Stimulated activated CD8-positive, alpha-beta memory T cell treated with anti-CD3 and anti-CD28 coated beads, Interleukin-4, amount 100 ng/mL, for 24 hours (primary cell): ENCODE measurements around the gene MYH14.
"Not testable (repeated sequence)": the region's sequence is repeated elsewhere in the genome, so short reads cannot be mapped to it uniquely, and the experiment has no call there.

ENCODE experiments used
- DNase-seq: peaks from one replicate; pipeline ENCODE4 v3.0.0-alpha.2; 2020; ENCODE audit warnings: low read depth

Gene MYH14

GRCh38 chr19:50226536-50226935 lies 23.1 kb downstream of the MYH14 start:
- no peak for DNase-seq

GRCh38 chr19:50228153-50228552 lies 24.7 kb downstream of the MYH14 start:
- DNase-seq: not testable (repeated sequence)

- DNase-seq: no peak
These were observed 27.2 kb downstream of the MYH14 start for GRCh38 chr19:50230379-50231351.

GRCh38 chr19:50231417-50231816 lies 28.0 kb downstream of the MYH14 start:
- not testable (repeated sequence) for DNase-seq

GRCh38 chr19:50231821-50232220 lies 28.4 kb downstream of the MYH14 start:
- DNase-seq: no peak

- DNase-seq: no peak
These were observed 29.2 kb downstream of the MYH14 start for GRCh38 chr19:50232600-50232999.

- DNase-seq: no peak
These were observed 30.0 kb downstream of the MYH14 start for GRCh38 chr19:50233308-50233910.

GRCh38 chr19:50237493-50237892 lies 34.1 kb downstream of the MYH14 start:
- not testable (repeated sequence) for DNase-seq

GRCh38 chr19:50238043-50238442 lies 34.6 kb downstream of the MYH14 start:
- DNase-seq: no peak

- no peak for DNase-seq
These were observed 36.6 kb downstream of the MYH14 start for GRCh38 chr19:50239921-50240590.

GRCh38 chr19:50242581-50242980 lies 39.2 kb downstream of the MYH14 start:
- no peak for DNase-seq

- DNase-seq: no peak
These were observed 41.3 kb downstream of the MYH14 start for GRCh38 chr19:50244695-50245094.

- no peak for DNase-seq
These were observed 45.0 kb downstream of the MYH14 start for GRCh38 chr19:50248413-50248812.

- no peak for DNase-seq
These were observed 45.4 kb downstream of the MYH14 start for GRCh38 chr19:50248826-50249225.

- no peak for DNase-seq
These were observed 46.2 kb downstream of the MYH14 start for GRCh38 chr19:50249636-50250035.

GRCh38 chr19:50250450-50251136 lies 47.2 kb downstream of the MYH14 start:
- DNase-seq: no peak

- peak; percentile 7 for DNase-seq
These were observed 48.9 kb downstream of the MYH14 start for GRCh38 chr19:50252111-50252886.

GRCh38 chr19:50252887-50253268 lies 49.5 kb downstream of the MYH14 start:
- no peak for DNase-seq

GRCh38 chr19:50255115-50255514 lies 51.7 kb downstream of the MYH14 start:
- no peak for DNase-seq

- DNase-seq: no peak
These were observed 53.7 kb downstream of the MYH14 start for GRCh38 chr19:50257141-50257540.

GRCh38 chr19:50258918-50259372 lies 55.5 kb downstream of the MYH14 start:
- DNase-seq: no peak
